Hepatocyte (in vitro differentiated cells): ENCODE measurements around the gene ARHGAP18. TPM values are rescaled to one million over a fixed set of nuclear protein-coding genes. Genes with fewer than 3 reads are reported as not detected.

Experiments used
- DNase-seq: peaks from one replicate; pipeline ENCODE4 v3.0.0-alpha.2; 2016; ENCODE audit warnings: low spot score
- H2AFZ ChIP-seq: fragments of 200-600 bp; sonication (generic); 2 replicates; pipeline ENCODE4 v1.6.0; 2016; ENCODE audit warnings: antibody characterized with exemption, mild to moderate bottlenecking
- H3K27ac ChIP-seq: fragments of 200-600 bp; sonication (generic); 2 replicates; pipeline ENCODE4 v1.5.1; 2016; ENCODE audit warnings: mild to moderate bottlenecking
- H3K27me3 ChIP-seq: fragments of 200-600 bp; sonication (generic); 2 replicates; pipeline ENCODE4 v1.6.1; 2016
- H3K36me3 ChIP-seq: fragments of 200-600 bp; sonication (generic); replicated peaks from 2 replicates; pipeline ENCODE4 v1.5.1; 2016; ENCODE audit warnings: low read depth; ENCODE audit not compliant: insufficient read depth
- H3K4me1 ChIP-seq: fragments of 200-600 bp; sonication (generic); 2 replicates; pipeline ENCODE4 v1.5.1; 2016; ENCODE audit warnings: mild to moderate bottlenecking, moderate library complexity; ENCODE audit not compliant: insufficient read depth
- H3K4me2 ChIP-seq: fragments of 200-600 bp; sonication (generic); 2 replicates; pipeline ENCODE4 v1.6.0; 2016
- H3K4me3 ChIP-seq: fragments of 200-600 bp; sonication (generic); 2 replicates; pipeline ENCODE4 v1.5.1; 2016; ENCODE audit warnings: mild to moderate bottlenecking
- H3K79me2 ChIP-seq: fragments of 200-600 bp; sonication (generic); 2 replicates; pipeline ENCODE4 v1.6.0; 2017; ENCODE audit warnings: mild to moderate bottlenecking
- H3K9me2 ChIP-seq: fragments of 200-600 bp; sonication (generic); replicated peaks from 2 replicates; pipeline ENCODE4 v1.6.0; 2017; ENCODE audit warnings: mild to moderate bottlenecking; ENCODE audit not compliant: insufficient read depth
- H3K9me3 ChIP-seq: fragments of 200-600 bp; sonication (generic); 2 replicates; pipeline ENCODE4 v1.5.1; 2016; ENCODE audit warnings: low read depth, mild to moderate bottlenecking
- H4K20me1 ChIP-seq: fragments of 200-600 bp; sonication (generic); 2 replicates; pipeline ENCODE4 v1.6.0; 2016; ENCODE audit warnings: mild to moderate bottlenecking; ENCODE audit not compliant: insufficient read depth, poor library complexity, severe bottlenecking
- CTCF ChIP-seq: fragments of 200-600 bp; sonication (generic); IDR thresholded peaks from 2 replicates; pipeline ENCODE4 v1.5.1; 2016; ENCODE audit warnings: antibody characterized with exemption, mild to moderate bottlenecking; ENCODE audit not compliant: poor library complexity
- EZH2 ChIP-seq: fragments of 200-600 bp; sonication (generic); IDR thresholded peaks from 2 replicates; pipeline ENCODE4 v1.6.1; 2016; ENCODE audit warnings: antibody characterized with exemption, mild to moderate bottlenecking, borderline replicate concordance
- EZH2phosphoT487 ChIP-seq: fragments of 200-600 bp; sonication (generic); IDR thresholded peaks from one replicate; pipeline ENCODE4 v1.6.1; 2018; ENCODE audit warnings: antibody characterized with exemption, mild to moderate bottlenecking, low read depth, moderate library complexity; ENCODE audit not compliant: unreplicated experiment, severe bottlenecking
- WGBS: methylation state at CpG from one replicate; pipeline ENCODE4 v1.1.6; 2016; ENCODE audit warnings: low lambda C conversion rate; ENCODE audit errors: missing lambda C conversion rate; 5-methylcytosine and 5-hydroxymethylcytosine counted together
- polyA plus RNA-seq: library from polyadenylated mRNA; unstranded; fragments of >200 nt; fragmentation: Nextera tagmentation; extraction: Ambion mirVana; gene quantifications from 2 replicates; pipeline ENCODE4 v1.2.1, GENCODE V29; 2016
- total RNA-seq: library from RNA; depleted of rRNA; stranded (reverse); fragments of >200 nt; gene quantifications from 2 replicates; pipeline ENCODE4 v1.2.3, GENCODE V29; 2014

Gene ARHGAP18
- total and polyA plus RNA-seq, 2 experiments from 2014 or later: 14.7 to 34.8 TPM

DNA sequence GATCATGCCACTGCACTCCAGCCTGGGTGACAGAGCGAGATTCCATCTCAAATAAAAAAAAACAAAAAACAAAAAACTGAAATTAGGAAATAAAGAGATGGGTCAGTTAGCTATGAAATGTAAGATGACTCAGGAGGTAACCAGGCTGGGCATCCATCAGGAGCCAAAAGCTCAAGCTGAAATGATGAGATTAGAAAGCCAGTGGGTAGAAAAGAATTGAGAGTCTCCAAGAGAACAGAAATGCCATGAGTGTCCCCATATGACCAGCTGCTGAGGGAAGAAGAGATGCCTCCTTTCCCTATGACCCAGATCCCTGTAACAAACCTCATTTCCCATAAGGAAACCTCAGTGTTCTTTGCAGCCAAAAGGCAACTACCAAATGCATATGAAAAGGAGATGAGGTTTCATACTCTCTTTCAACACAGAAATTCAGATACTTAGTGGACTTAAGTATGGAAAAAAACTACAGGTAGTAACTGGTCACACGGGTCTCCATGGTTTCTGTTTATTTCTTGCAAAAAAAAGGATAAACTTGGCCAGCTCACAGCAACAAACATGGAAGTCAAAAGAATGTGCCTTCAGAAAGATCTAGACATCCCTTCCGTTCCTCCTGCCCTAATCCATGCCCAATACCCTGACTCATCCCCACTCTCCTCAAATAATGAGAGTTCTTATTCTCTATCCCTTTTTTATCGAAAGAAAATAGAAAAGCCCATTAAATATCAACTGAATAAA is 8.1 kb downstream of the ARHGAP18 start:
- no peaks in the 10 kb centered on the region for H4K20me1 ChIP-seq
- no peak overlapping the region for H3K4me2 ChIP-seq
- peaks cover 100% of the 10 kb centered on the region for H3K79me2 ChIP-seq
- 89% methylated on average over 4 of the region's 4 CpGs for WGBS
- no peaks in the 10 kb centered on the region for H3K36me3 ChIP-seq
- no peak for TF ChIP-seq EZH2phosphoT487
- no peak for TF ChIP-seq CTCF
- TF ChIP-seq EZH2: no peak
- no peak overlapping the region for H3K27ac ChIP-seq
- no peak overlapping the region for H2AFZ ChIP-seq
- H3K4me1 ChIP-seq: no peaks in the 10 kb centered on the region
- no peaks in the 10 kb centered on the region for H3K27me3 ChIP-seq
- H3K9me2 ChIP-seq: no peaks in the 10 kb centered on the region
- no peak overlapping the region for H3K4me3 ChIP-seq
- no peak for DNase-seq
- no peaks in the 10 kb centered on the region for H3K9me3 ChIP-seq

DNA sequence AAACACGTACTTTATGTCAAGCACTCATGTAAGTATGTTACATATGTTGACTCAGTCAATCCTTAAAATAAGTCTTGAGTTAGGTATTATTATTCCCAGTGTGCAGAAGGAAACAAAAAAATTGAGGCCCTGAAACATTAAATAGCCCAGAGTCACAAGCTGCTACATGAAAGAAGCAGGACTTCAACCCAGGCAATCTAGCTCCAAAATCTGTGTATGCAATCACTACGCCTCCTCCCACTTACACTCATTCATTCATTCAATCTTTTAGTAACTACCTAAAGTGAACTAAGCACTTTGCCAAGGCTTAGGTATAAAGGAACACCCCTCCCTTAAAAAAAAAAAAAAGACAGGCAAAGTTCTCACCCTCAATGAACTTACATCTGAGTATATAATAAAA is 9.3 kb downstream of the ARHGAP18 start:
- Histone ChIP-seq H3K9me3 (no peaks in the 10 kb centered on the region), H3K27me3 (no peaks in the 10 kb centered on the region), H4K20me1 (no peaks in the 10 kb centered on the region), H3K4me1 (peaks cover 5% of the 10 kb centered on the region), H3K79me2 (peaks cover 96% of the 10 kb centered on the region), H3K27ac (no peak overlapping the region), H2AFZ (no peak overlapping the region), H3K36me3 (no peaks in the 10 kb centered on the region), H3K4me3 (no peak overlapping the region), H3K9me2 (no peaks in the 10 kb centered on the region), H3K4me2 (no peak overlapping the region)
- WGBS: 93% methylated on average over 2 of the region's 2 CpGs
- DNase-seq: no peak
- TF ChIP-seq CTCF (no peak), EZH2phosphoT487 (no peak), EZH2 (no peak)

DNA sequence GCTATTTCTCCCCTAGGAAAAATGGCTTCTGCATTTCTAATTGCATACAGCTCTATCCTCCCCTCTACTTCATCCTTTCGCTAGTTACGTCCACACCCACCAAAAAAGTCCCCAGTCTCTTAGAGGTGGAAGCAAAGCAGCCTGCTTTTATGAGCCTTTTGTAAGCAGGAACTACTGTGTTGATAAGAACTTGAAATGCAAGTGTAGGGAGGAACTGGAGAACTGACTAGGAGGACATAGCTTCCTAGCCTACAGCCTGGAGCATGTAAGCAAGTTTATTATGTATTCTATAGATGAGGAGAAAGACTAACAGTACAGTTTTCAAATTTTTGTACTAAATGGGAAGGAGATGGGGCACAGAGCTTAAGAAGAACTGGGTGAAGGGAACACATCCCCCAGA is 10.3 kb downstream of the ARHGAP18 start:
- peaks cover 90% of the 10 kb centered on the region for H3K79me2 ChIP-seq
- no peak overlapping the region for H3K27ac ChIP-seq
- H3K4me1 ChIP-seq: peaks cover 13% of the 10 kb centered on the region
- no peaks in the 10 kb centered on the region for H3K27me3 ChIP-seq
- no peaks in the 10 kb centered on the region for H4K20me1 ChIP-seq
- no peak overlapping the region for H3K4me2 ChIP-seq
- H3K9me2 ChIP-seq: no peaks in the 10 kb centered on the region
- no peaks in the 10 kb centered on the region for H3K9me3 ChIP-seq
- no peak overlapping the region for H2AFZ ChIP-seq
- no peaks in the 10 kb centered on the region for H3K36me3 ChIP-seq
- no peak for DNase-seq
- WGBS: 96% methylated on average over 2 of the region's 2 CpGs
- no peak overlapping the region for H3K4me3 ChIP-seq
- no peak for TF ChIP-seq EZH2
- TF ChIP-seq CTCF: no peak
- no peak for TF ChIP-seq EZH2phosphoT487
